Activated CD4-positive, alpha-beta T cell treated with anti-CD3 and anti-CD28 coated beads, Interleukin-2, amount 50 U/mL, for 48 hours (primary cell): Measurements from ENCODE around the gene GOLGA6D.
"Not testable (repeated sequence)": the region's sequence is repeated elsewhere in the genome, so short reads cannot be mapped to it uniquely, and the experiment has no call there.

ENCODE experiments used
- DNase-seq, 2 experiments: peaks; one replicate each; pipeline ENCODE4 v3.0.0-alpha.2; 2020

GOLGA6D gene

DNA sequence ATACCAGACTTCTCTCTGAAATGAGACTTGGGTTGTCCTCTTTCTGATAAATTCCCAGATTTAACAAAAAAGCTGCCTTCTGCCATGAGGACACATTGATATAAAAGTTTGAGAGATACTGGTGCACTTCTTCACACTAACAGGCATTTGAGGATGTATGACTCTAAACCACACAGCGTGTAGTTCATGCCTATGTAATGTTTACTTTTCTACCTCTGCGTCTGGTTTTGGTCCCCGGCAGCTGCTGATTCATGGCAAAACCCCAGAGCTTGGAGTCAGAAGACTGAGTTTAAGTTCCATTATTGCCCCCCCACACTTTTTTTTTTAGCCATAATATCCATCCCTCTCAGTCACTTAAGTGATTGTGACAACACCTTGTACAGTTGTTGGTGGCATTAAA is 1.5 kb downstream of the GOLGA6D start:
- not testable (repeated sequence) for DNase-seq

- not testable (repeated sequence) for DNase-seq
Observed at GRCh38 chr15:75293660-75294059, 11.0 kb downstream of the GOLGA6D start.

DNA sequence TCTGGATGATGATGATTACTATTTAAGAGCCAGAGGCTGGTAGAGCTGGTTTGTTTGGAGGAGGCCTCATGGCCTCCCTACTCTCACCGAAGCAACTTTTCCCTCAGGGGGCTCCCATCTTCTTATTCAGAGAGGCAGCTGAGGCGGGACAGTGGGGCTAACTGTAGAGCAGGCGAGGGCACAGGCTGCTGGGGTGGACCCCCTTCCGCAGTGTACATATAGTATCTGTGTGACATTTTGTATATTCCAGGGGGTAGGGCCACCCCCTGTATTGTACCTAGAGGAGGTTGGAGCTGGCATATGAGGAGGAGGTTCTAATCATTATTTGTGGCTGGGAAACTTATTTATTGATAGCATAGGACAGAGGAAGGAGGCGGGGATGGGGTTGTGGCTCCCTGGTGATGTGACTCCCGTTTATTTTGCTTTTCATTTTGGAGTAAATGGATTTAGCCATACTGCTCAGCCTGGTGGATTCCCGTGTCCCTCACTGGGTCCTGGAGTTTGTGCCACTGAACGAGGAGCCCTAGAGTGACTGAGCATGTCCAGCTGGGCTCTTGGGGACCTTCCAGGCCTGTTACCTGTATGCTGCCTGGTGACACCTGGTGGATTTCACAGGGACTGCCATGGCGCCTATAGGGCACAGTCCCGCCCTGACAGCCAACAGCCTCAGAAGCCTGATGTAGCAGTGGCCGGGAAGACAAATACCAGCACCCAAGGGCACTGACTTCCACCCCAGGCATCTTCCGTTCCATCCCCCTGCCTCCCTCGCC is 16.1 kb downstream of the GOLGA6D start:
- not testable (repeated sequence) for DNase-seq

DNA sequence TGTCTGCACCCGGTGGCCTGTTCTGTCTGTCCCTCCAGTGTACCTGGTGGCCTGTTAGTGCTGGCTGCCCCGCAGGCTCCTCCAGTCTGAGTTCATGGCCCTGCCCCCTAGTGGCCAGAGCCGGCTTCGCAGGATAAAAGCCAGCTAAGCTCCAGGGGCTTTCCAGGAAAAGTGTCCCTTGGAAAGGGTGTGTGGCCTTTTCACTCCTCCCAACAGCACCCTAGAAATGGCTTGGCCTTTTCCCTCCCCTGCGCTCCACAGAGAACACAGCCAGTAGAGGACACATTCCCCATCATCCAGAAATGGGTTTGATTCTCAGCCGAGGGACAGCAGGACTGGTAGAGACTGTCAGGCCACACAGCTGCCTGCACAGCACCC is 16.7 kb downstream of the GOLGA6D start:
- DNase-seq, result peak; percentile 71 to 77

GRCh38 chr15:75300026-75300425 is 17.4 kb downstream of the GOLGA6D start:
- DNase-seq, result not testable (repeated sequence)

GRCh38 chr15:75302318-75302717 is 19.7 kb downstream of the GOLGA6D start:
- DNase-seq, result no peak

GRCh38 chr15:75302753-75303152 is 20.1 kb downstream of the GOLGA6D start:
- DNase-seq, result not testable (repeated sequence)

GRCh38 chr15:75306188-75306587 is 23.6 kb downstream of the GOLGA6D start:
- no peak for DNase-seq

- DNase-seq, result peak; percentile 19 to 37
Observed at GRCh38 chr15:75307778-75308390, 25.2 kb downstream of the GOLGA6D start.

DNA sequence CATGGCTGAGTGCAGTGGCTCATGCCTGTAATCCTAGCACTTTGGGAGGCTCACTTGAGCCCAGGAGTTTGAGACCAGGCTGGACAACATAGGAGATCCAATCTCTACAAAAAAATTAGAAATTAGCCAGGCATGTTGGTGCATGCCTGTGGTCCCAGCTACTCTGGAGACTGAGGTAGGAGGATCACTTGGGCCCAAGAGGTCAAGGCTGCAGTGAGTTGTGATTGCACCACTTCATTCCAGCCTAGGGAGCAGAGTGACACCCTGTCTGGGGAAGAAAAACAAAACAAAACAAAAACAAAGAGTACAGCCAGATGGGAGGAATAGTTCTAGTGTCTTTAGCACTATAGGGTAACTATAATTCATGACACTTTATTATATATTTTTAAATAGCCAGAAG is 27.1 kb downstream of the GOLGA6D start:
- no peak for DNase-seq

GRCh38 chr15:75312548-75312947 is 29.9 kb downstream of the GOLGA6D start:
- not testable (repeated sequence) for DNase-seq

- DNase-seq, result no peak
Observed at GRCh38 chr15:75313116-75313845, 30.6 kb downstream of the GOLGA6D start.

DNA sequence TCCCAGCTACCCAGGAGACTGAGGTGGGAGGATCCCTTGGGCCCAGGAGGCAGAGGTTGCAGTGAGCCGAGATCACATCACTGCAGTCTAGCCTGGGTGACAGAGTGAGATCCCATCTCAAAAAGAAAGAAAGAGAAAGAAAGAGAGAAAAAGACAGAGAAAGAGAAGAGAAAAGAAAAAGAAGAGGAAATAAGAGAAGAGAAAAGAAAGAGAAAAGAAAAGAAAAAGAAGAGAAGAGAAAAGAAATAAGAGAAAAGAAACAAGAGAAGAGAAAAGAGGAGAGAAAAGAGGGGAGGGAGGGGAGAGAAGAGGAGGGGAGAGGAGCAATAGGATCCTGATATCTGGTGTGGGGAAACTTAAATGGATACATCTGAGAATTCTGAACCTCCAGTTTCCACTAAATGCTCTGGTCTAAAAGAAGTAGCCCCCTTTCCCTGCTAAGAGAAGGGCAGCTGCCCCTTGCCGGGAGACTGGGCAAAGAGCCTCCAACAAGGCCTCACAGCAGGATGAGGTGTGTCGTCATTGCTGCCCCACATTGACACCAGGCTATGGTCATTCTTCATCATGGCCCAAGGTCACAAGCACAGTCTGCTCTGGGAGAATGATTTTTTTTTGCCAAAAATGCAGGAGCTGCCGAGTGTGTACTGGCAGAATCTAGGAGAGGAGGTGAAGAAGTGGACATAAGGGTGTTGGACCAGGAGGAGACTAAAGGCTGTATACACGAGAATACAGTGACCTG is 32.1 kb downstream of the GOLGA6D start:
- DNase-seq, result no peak

DNA sequence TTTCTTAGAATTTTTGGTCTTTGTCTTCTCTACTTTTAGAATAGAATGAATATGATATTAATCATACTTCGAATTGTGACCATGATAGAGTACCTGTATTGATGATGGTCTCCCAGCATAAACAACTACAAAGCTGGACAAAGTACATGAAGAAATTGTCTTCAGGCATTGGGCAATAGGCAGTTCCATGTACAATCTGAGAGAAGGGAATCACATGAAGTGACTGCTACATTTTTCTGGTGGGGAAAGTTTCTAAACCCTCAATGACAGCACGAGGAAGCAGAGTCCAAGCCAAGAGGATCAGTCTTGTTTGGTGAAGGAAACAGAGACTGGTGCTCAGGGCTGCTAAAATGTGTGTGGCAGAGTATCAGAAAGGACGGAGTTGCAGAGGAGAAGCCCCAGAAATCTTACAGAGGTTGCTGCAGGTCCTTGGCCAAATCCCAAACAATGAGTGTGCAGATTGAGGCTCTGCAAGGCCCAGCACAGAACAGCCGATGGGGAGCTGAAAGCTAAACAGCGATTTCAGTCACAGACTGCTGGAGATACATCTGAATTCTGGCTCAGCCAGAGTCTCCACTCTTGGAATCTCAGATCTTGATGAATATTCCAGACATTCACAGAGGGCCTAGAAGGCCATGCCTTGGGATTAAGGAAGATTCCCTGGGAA is 36.7 kb downstream of the GOLGA6D start:
- DNase-seq, result not testable (repeated sequence)

DNA sequence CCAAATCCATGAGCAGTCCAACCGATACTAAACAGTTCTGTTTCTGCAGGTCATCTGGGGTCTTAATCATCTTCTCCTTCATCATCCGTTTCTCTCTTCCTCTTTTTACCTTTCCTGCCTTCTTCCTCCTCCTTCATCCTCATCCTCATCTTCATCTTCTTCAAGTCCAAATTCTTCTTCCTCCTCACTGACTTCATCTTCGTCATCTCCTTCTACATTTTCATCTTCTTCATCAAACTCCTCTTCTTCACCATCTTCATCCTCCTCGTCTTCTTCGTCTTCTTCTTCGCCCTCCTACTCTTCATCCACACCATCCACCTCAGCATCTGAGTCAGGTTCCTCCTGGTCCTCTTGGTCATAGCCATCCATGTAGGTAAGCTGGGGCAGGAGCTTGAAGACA is 39.1 kb downstream of the GOLGA6D start:
- DNase-seq, result no peak

DNA sequence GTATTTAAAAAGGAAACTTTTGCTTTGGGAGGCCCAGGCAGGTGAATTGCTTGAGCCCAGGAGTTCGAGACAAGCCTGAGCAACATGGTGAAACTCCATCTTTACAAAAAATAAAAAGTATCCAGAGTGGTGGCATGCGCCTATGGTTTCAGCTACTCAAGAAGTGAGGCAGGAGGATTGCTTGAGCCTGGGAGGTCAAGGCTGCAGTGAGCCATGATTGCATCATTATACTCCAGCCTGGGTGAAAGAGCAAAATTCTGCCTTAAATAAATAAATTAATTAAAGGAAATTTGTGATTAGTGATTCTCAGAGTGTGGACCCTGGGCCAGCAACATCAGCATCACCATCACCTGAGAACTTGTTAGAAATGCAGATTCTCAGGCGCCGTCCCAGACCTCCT is 43.3 kb downstream of the GOLGA6D start:
- no peak for DNase-seq

DNA sequence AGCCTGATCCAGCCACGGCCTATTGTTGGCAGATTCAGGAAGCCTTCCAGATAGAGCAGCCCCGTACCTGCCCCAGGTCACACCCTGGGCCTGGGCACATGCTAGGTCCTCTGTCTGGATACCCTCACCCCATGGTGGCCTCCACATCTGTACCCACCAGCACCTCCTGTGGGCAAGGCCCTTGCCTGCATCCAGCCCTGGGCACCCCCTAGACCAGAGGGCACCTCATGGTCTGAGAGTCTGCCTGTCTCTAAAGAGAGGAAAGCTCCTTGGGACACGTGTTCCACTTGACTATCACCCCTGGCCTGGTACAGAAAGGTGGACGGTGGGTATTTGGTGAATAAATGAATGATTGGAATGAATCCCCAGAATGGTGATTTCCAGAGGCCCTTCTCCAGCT is 44.4 kb downstream of the GOLGA6D start:
- DNase-seq, result no peak

- no peak for DNase-seq
Observed at GRCh38 chr15:75327491-75327890, 44.9 kb downstream of the GOLGA6D start.

- DNase-seq, result no peak
Observed at GRCh38 chr15:75328493-75329314, 46.1 kb downstream of the GOLGA6D start.

DNA sequence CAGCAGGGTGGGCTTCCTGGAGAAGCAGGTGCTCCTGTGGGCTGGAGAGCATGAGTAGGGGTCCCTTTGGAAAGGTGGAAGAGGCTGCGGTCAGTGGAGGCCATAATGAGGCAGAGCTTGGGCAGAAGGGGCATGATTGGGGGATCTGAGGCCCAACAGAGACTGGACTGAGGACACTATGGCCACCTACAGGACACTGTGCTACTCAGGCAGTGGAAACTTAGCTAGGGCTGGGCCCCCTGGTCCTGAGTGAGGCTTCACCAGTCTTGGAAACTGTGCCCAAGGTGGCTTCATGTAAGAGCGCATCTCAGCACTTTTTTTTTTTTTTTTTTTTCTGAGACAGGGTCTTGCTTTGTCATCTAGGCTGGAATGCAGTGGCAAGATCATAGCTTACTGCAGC is 46.9 kb downstream of the GOLGA6D start:
- DNase-seq, result no peak

DNA sequence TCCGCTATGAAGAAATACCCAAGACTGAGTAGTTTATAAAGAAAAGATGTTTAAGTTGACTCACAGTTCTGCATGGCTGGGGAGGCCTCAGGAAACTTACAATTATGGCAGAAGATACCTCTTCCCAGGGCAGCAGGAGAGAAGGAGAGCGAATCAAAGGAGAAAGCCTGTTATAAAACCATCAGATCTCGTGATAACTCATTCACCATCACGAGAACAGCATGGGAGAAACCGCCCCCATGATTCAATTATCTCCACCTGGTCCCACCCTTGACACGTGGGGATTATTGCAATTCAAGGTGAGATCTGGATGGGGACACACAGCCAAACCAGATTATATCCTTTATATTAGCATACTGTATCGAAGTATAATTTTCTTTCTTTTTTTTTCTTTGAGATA is 49.5 kb downstream of the GOLGA6D start:
- not testable (repeated sequence) for DNase-seq
